Hematopoietic multipotent progenitor cell treated with erythropoietin and hydrocortisone succinate and interleukin-3 and kit ligand, for 15 days (in vitro differentiated cells): Measurements from ENCODE around the gene FAM177A1.

Experiments used
- DNase-seq: peaks from one replicate; pipeline ENCODE4 v3.0.0-alpha.2; 2015; ENCODE audit warnings: low spot score

FAM177A1 gene

GRCh38 chr14:35123388-35123703, 77.3 kb downstream of the FAM177A1 start:
- DNase-seq = no peak

- DNase-seq = no peak
Measured at GRCh38 chr14:35124127-35124526, 78.1 kb downstream of the FAM177A1 start.
